HCT116 (cell line): Measurements from ENCODE around the gene MINDY4.

Experiments used
- CTCF ChIP-seq, 3 experiments: fragments of 200-600 bp in 1 of 3; sonication (generic) in 1 of 3; IDR thresholded peaks in 2 of 3; conservative IDR thresholded peaks in 1 of 3; 2 replicates each; pipeline ENCODE4 v1.5.1; 2012 to 2017; ENCODE audit warnings: low read depth in 2 of 3, low read length in 2 of 3, antibody characterized with exemption in 1 of 3, borderline replicate concordance in 1 of 3, control low read depth in 1 of 3, mild to moderate bottlenecking in 1 of 3, mixed read lengths in 1 of 3, mixed run types in 1 of 3, moderate library complexity in 1 of 3; ENCODE audit not compliant: insufficient read depth in 1 of 3
- EZH2 ChIP-seq: fragments of 200-600 bp; sonication (generic); IDR thresholded peaks from 2 replicates; pipeline ENCODE4 v1.6.1; 2017; ENCODE audit warnings: antibody characterized with exemption, mixed run types
- POLR2A ChIP-seq: IDR thresholded peaks from 2 replicates; pipeline ENCODE4 v1.7.0; 2011; ENCODE audit warnings: borderline replicate concordance; ENCODE audit not compliant: insufficient read depth, insufficient read length; ENCODE audit errors: extremely low read depth
- RAD21 ChIP-seq: IDR thresholded peaks from 2 replicates; pipeline ENCODE4 v1.6.1; 2012; ENCODE audit warnings: low read depth, mild to moderate bottlenecking
- SIN3A ChIP-seq: IDR thresholded peaks from 2 replicates; pipeline ENCODE4 v1.6.1; 2012; ENCODE audit warnings: low read depth
- ZNF274 ChIP-seq: fragments of 200-500 bp; sonication (Bioruptor generic); IDR thresholded peaks from 2 replicates; pipeline ENCODE4 v1.6.1; 2014; ENCODE audit warnings: mild to moderate bottlenecking, low read depth, low read length, inconsistent platforms
- TF ChIP-seq, protein P1 (sequence below): IDR thresholded peaks from 2 replicates; pipeline ENCODE4 v1.6.1; 2012; ENCODE audit warnings: low read depth

GRCh38 chr7:30730097-30730496, 41.1 kb upstream of the MINDY4 start:
- TF ChIP-seq CTCF (IDR thresholded peaks at IDR 0.05 in 2 of 3, conservative IDR thresholded peaks at IDR 0.05 in 1 of 3; ENCODE audit: borderline replicate concordance in 1 of 3, insufficient read depth in 1 of 3, low read depth in 2 of 3, low read length in 2 of 3): no peak
- TF ChIP-seq SIN3A: no peak
- no peak for TF ChIP-seq ZNF274
- TF ChIP-seq EZH2: no peak
- no peak for TF ChIP-seq POLR2A
- no peak for TF ChIP-seq RAD21
- TF ChIP-seq, protein P1, sequence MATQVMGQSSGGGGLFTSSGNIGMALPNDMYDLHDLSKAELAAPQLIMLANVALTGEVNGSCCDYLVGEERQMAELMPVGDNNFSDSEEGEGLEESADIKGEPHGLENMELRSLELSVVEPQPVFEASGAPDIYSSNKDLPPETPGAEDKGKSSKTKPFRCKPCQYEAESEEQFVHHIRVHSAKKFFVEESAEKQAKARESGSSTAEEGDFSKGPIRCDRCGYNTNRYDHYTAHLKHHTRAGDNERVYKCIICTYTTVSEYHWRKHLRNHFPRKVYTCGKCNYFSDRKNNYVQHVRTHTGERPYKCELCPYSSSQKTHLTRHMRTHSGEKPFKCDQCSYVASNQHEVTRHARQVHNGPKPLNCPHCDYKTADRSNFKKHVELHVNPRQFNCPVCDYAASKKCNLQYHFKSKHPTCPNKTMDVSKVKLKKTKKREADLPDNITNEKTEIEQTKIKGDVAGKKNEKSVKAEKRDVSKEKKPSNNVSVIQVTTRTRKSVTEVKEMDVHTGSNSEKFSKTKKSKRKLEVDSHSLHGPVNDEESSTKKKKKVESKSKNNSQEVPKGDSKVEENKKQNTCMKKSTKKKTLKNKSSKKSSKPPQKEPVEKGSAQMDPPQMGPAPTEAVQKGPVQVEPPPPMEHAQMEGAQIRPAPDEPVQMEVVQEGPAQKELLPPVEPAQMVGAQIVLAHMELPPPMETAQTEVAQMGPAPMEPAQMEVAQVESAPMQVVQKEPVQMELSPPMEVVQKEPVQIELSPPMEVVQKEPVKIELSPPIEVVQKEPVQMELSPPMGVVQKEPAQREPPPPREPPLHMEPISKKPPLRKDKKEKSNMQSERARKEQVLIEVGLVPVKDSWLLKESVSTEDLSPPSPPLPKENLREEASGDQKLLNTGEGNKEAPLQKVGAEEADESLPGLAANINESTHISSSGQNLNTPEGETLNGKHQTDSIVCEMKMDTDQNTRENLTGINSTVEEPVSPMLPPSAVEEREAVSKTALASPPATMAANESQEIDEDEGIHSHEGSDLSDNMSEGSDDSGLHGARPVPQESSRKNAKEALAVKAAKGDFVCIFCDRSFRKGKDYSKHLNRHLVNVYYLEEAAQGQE: no peak
